SK-N-SH treated with all-trans-retinoic acid at 6 μM for 48 hours (cell line): ENCODE measurements around the gene PARP15.

Source experiments
- ATAC-seq: fragments of 200-7000 bp; cut with Tn5 transposase; 3 replicates; pipeline ENCODE4 v1.9.1; 2020; ENCODE audit warnings: mild to moderate bottlenecking, moderate library complexity
- ARNTL ChIP-seq: fragments of 450-650 bp; formaldehyde crosslinking; IDR thresholded peaks from 2 replicates; pipeline ENCODE4 v1.5.0; 2020; ENCODE audit warnings: low read depth, mild to moderate bottlenecking, moderate library complexity, borderline replicate concordance
- BACH2 ChIP-seq: fragments of 250-450 bp; sonication (Bioruptor Pico); IDR thresholded peaks from 2 replicates; pipeline ENCODE4 v1.9.0; 2021; ENCODE audit warnings: mild to moderate bottlenecking, borderline replicate concordance
- CSDC2 ChIP-seq: fragments of 250-450 bp; sonication (Bioruptor Pico); IDR thresholded peaks from 2 replicates; pipeline ENCODE4 v1.5.0; 2020; ENCODE audit warnings: mild to moderate bottlenecking, moderate library complexity
- ESRRG ChIP-seq: fragments of 250-450 bp; sonication (Bioruptor Pico); IDR thresholded peaks from 2 replicates; pipeline ENCODE4 v1.6.1; 2021; ENCODE audit warnings: mild to moderate bottlenecking
- GLIS3 ChIP-seq: fragments of 250-450 bp; sonication (Bioruptor Pico); IDR thresholded peaks from 2 replicates; pipeline ENCODE4 v1.5.0; 2020; ENCODE audit warnings: mild to moderate bottlenecking, moderate library complexity
- ISL1 ChIP-seq: fragments of 250-450 bp; sonication (Bioruptor Pico); IDR thresholded peaks from 2 replicates; pipeline ENCODE4 v2.1.2; 2022; ENCODE audit warnings: mild to moderate bottlenecking, moderate library complexity
- OSR1 ChIP-seq: fragments of 250-450 bp; sonication (Bioruptor Pico); IDR thresholded peaks from 2 replicates; pipeline ENCODE4 v1.8.0; 2022; ENCODE audit warnings: moderate library complexity, mild to moderate bottlenecking, inconsistent platforms
- PATZ1 ChIP-seq: fragments of 250-450 bp; sonication (Bioruptor Pico); IDR thresholded peaks from 2 replicates; pipeline ENCODE4 v1.8.0; 2020; ENCODE audit warnings: mild to moderate bottlenecking, moderate library complexity, borderline replicate concordance
- PPARA ChIP-seq: fragments of 250-450 bp; sonication (Bioruptor Pico); IDR thresholded peaks from 2 replicates; pipeline ENCODE4 v1.5.0; 2020; ENCODE audit warnings: mild to moderate bottlenecking, borderline replicate concordance
- RARB ChIP-seq: fragments of 250-450 bp; sonication (Bioruptor Pico); IDR thresholded peaks from 2 replicates; pipeline ENCODE4 v1.8.0; 2021; ENCODE audit warnings: mild to moderate bottlenecking, moderate library complexity
- SNAI2 ChIP-seq: fragments of 250-450 bp; sonication (Bioruptor Pico); IDR thresholded peaks from 2 replicates; pipeline ENCODE4 v1.5.0; 2020; ENCODE audit warnings: mild to moderate bottlenecking, moderate library complexity
- TCF4 ChIP-seq: fragments of 250-450 bp; sonication (Bioruptor Pico); IDR thresholded peaks from 2 replicates; pipeline ENCODE4 v1.8.0; 2021; ENCODE audit warnings: mild to moderate bottlenecking, moderate library complexity, borderline replicate concordance
- TOX ChIP-seq: fragments of 250-450 bp; sonication (Bioruptor Pico); IDR thresholded peaks from 2 replicates; pipeline ENCODE4 v1.8.0; 2021; ENCODE audit warnings: mild to moderate bottlenecking, moderate library complexity, borderline replicate concordance
- TSHZ2 ChIP-seq: fragments of 250-450 bp; sonication (Bioruptor Pico); IDR thresholded peaks from 2 replicates; pipeline ENCODE4 v1.5.0; 2020; ENCODE audit warnings: mild to moderate bottlenecking, moderate library complexity
- ZC3H10 ChIP-seq: fragments of 250-450 bp; sonication (Bioruptor Pico); IDR thresholded peaks from 2 replicates; pipeline ENCODE4 v1.5.1; 2021; ENCODE audit warnings: mild to moderate bottlenecking, moderate library complexity
- ZFP3 ChIP-seq: fragments of 250-450 bp; sonication (Bioruptor Pico); IDR thresholded peaks from 2 replicates; pipeline ENCODE4 v1.5.0; 2020; ENCODE audit warnings: mild to moderate bottlenecking, moderate library complexity
- ZFP30 ChIP-seq: fragments of 450-650 bp; formaldehyde crosslinking; IDR thresholded peaks from 2 replicates; pipeline ENCODE4 v1.5.0; 2022; ENCODE audit warnings: mild to moderate bottlenecking, moderate library complexity
- ZNF565 ChIP-seq: fragments of 450-650 bp; formaldehyde crosslinking; conservative IDR thresholded peaks from 2 replicates; pipeline ENCODE4 v1.5.0; 2020; ENCODE audit warnings: low read depth, mild to moderate bottlenecking, moderate library complexity
- ZNF70 ChIP-seq: fragments of 450-650 bp; formaldehyde crosslinking; IDR thresholded peaks from 2 replicates; pipeline ENCODE4 v1.5.0; 2020; ENCODE audit warnings: mild to moderate bottlenecking, moderate library complexity
- ZNF8 ChIP-seq: fragments of 450-650 bp; formaldehyde crosslinking; IDR thresholded peaks from 2 replicates; pipeline ENCODE4 v1.5.0; 2020; ENCODE audit warnings: mild to moderate bottlenecking, moderate library complexity
- TF ChIP-seq, protein P1 (sequence below): fragments of 250-450 bp; sonication (Bioruptor Pico); IDR thresholded peaks from 2 replicates; pipeline ENCODE4 v1.5.1; 2020; ENCODE audit warnings: low read depth, mild to moderate bottlenecking, moderate library complexity
- TF ChIP-seq, protein P2 (sequence below): fragments of 250-450 bp; sonication (Bioruptor Pico); IDR thresholded peaks from 2 replicates; pipeline ENCODE4 v1.5.1; 2021; ENCODE audit warnings: mild to moderate bottlenecking, moderate library complexity
- TF ChIP-seq, protein P3 (sequence below): fragments of 250-450 bp; sonication (Bioruptor Pico); IDR thresholded peaks from 2 replicates; pipeline ENCODE4 v1.8.0; 2021; ENCODE audit warnings: low read depth, mild to moderate bottlenecking, moderate library complexity, borderline replicate concordance

Gene PARP15

GRCh38 chr3:122594025-122594424 is 16.6 kb downstream of the PARP15 start:
- no peak for ATAC-seq
- no peak for TF ChIP-seq TCF4 (CRISPR knock-in tag)
- TF ChIP-seq GLIS3 (CRISPR knock-in tag) = no peak
- TF ChIP-seq, protein P1, sequence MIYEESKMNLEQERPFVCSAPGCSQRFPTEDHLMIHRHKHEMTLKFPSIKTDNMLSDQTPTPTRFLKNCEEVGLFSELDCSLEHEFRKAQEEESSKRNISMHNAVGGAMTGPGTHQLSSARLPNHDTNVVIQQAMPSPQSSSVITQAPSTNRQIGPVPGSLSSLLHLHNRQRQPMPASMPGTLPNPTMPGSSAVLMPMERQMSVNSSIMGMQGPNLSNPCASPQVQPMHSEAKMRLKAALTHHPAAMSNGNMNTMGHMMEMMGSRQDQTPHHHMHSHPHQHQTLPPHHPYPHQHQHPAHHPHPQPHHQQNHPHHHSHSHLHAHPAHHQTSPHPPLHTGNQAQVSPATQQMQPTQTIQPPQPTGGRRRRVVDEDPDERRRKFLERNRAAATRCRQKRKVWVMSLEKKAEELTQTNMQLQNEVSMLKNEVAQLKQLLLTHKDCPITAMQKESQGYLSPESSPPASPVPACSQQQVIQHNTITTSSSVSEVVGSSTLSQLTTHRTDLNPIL (CRISPR knock-in tag) = no peak

- no peak for TF ChIP-seq ESRRG (CRISPR knock-in tag)
- TF ChIP-seq ZFP3 (CRISPR knock-in tag) = no peak
- TF ChIP-seq ZC3H10 = no peak
- TF ChIP-seq PATZ1 (CRISPR knock-in tag) = no peak
- TF ChIP-seq ZNF565 (CRISPR knock-in tag) = no peak
- no peak for TF ChIP-seq TOX
- no peak for TF ChIP-seq ARNTL
- TF ChIP-seq, protein P1 (CRISPR knock-in tag) = no peak
- TF ChIP-seq PPARA (CRISPR knock-in tag) = no peak
- TF ChIP-seq, protein P2, sequence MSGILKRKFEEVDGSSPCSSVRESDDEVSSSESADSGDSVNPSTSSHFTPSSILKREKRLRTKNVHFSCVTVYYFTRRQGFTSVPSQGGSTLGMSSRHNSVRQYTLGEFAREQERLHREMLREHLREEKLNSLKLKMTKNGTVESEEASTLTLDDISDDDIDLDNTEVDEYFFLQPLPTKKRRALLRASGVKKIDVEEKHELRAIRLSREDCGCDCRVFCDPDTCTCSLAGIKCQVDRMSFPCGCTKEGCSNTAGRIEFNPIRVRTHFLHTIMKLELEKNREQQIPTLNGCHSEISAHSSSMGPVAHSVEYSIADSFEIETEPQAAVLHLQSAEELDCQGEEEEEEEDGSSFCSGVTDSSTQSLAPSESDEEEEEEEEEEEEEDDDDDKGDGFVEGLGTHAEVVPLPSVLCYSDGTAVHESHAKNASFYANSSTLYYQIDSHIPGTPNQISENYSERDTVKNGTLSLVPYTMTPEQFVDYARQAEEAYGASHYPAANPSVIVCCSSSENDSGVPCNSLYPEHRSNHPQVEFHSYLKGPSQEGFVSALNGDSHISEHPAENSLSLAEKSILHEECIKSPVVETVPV (CRISPR knock-in tag) = no peak
- TF ChIP-seq RARB (CRISPR knock-in tag) = no peak
- no peak for TF ChIP-seq OSR1 (CRISPR knock-in tag)
- no peak for TF ChIP-seq CSDC2 (CRISPR knock-in tag)
- TF ChIP-seq ZNF8 (CRISPR knock-in tag) = no peak
- TF ChIP-seq, all 23 proteins: peak for 0
- no peak for ATAC-seq
Measured at GRCh38 chr3:122598151-122598550, 20.7 kb downstream of the PARP15 start.

- ATAC-seq = no peak
- TF ChIP-seq ESRRG (CRISPR knock-in tag) (no peak), ISL1 (no peak), BACH2 (CRISPR knock-in tag) (no peak), RARB (CRISPR knock-in tag) (no peak), ZFP3 (CRISPR knock-in tag) (no peak), SNAI2 (CRISPR knock-in tag) (no peak), TSHZ2 (CRISPR knock-in tag) (no peak), ZNF70 (CRISPR knock-in tag) (no peak), ZNF8 (CRISPR knock-in tag) (no peak), ARNTL (no peak), ZNF565 (CRISPR knock-in tag) (no peak), TOX (no peak), ZC3H10 (no peak), ZFP30 (CRISPR knock-in tag) (no peak), TCF4 (CRISPR knock-in tag) (no peak), PATZ1 (CRISPR knock-in tag) (no peak), PPARA (CRISPR knock-in tag) (no peak), OSR1 (CRISPR knock-in tag) (no peak)
- TF ChIP-seq, protein P1 (CRISPR knock-in tag) = no peak
- TF ChIP-seq, protein P3, sequence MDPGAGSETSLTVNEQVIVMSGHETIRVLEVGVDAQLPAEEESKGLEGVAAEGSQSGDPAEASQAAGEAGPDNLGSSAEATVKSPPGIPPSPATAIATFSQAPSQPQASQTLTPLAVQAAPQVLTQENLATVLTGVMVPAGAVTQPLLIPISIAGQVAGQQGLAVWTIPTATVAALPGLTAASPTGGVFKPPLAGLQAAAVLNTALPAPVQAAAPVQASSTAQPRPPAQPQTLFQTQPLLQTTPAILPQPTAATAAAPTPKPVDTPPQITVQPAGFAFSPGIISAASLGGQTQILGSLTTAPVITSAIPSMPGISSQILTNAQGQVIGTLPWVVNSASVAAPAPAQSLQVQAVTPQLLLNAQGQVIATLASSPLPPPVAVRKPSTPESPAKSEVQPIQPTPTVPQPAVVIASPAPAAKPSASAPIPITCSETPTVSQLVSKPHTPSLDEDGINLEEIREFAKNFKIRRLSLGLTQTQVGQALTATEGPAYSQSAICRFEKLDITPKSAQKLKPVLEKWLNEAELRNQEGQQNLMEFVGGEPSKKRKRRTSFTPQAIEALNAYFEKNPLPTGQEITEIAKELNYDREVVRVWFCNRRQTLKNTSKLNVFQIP (CRISPR knock-in tag) = no peak
Measured at GRCh38 chr3:122598556-122598955, 21.1 kb downstream of the PARP15 start.
